Prostate gland (tissue), 2 donors: Measurements from ENCODE around the gene ATP5MK.

Source experiments
- POLR2A ChIP-seq: fragments of 450-650 bp; IDR thresholded peaks from one replicate; pipeline ENCODE4 v1.6.1; 2016; ENCODE audit warnings: antibody characterized with exemption, mild to moderate bottlenecking
- TF ChIP-seq, protein P1 (sequence below), 4 experiments: fragments of 200-600 bp in 2 of 4; fragments of 450-650 bp in 2 of 4; sonication (generic) in 2 of 4; IDR thresholded peaks; 1 replicate in 3 of 4; 2 replicates in 1 of 4; pipeline ENCODE4 v1.5.1; 2016 to 2019; ENCODE audit warnings: antibody characterized with exemption in 4 of 4, mild to moderate bottlenecking in 2 of 4, moderate library complexity in 2 of 4

DNA sequence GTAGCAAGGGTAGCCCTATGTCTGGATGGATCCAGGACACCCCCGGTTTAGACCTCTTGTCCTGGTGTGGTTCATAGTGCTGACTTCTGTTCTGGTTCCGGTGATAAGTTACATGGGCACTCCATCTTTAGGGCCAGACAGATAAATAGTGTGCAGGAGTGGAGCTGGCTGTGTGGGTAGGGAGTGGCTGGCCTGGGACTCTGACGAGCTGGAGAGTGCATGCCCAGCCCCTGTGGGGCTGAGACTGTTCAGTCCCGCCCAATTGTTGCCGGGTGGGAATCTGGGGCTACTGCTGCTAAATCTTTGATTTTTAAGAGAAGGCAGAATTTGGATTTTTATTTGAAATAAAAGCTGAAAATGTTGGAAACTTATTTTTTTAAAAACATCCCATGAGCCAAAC lies 27.5 kb upstream of the ATP5MK start:
- TF ChIP-seq, protein P1, sequence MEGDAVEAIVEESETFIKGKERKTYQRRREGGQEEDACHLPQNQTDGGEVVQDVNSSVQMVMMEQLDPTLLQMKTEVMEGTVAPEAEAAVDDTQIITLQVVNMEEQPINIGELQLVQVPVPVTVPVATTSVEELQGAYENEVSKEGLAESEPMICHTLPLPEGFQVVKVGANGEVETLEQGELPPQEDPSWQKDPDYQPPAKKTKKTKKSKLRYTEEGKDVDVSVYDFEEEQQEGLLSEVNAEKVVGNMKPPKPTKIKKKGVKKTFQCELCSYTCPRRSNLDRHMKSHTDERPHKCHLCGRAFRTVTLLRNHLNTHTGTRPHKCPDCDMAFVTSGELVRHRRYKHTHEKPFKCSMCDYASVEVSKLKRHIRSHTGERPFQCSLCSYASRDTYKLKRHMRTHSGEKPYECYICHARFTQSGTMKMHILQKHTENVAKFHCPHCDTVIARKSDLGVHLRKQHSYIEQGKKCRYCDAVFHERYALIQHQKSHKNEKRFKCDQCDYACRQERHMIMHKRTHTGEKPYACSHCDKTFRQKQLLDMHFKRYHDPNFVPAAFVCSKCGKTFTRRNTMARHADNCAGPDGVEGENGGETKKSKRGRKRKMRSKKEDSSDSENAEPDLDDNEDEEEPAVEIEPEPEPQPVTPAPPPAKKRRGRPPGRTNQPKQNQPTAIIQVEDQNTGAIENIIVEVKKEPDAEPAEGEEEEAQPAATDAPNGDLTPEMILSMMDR (IDR thresholded peaks at IDR 0.05) = no peak
- TF ChIP-seq POLR2A = no peak
